Left kidney (tissue), 2 donors: ENCODE results near the gene SYNPO2. TPM values are rescaled to one million over a fixed set of nuclear protein-coding genes. Genes with fewer than 3 reads are reported as not detected.
"Not testable (repeated sequence)": the region's sequence is repeated elsewhere in the genome, so short reads cannot be mapped to it uniquely, and the experiment has no call there.

Experiments
- DNase-seq: peaks from one replicate; pipeline ENCODE4 v3.0.0-alpha.2; 2013
- polyA plus RNA-seq: library from polyadenylated mRNA; unstranded; fragments of 120-200 nt; gene quantifications from one replicate; pipeline ENCODE4 v1.2.1, GENCODE V29; 2013; ENCODE audit not compliant: insufficient read length

The SYNPO2 gene
- polyA plus RNA-seq, 1 donor = 14.3 TPM

- DNase-seq = no peak
These were observed 145.8 kb downstream of the SYNPO2 start for GRCh38 chr4:119034276-119035008.

DNA sequence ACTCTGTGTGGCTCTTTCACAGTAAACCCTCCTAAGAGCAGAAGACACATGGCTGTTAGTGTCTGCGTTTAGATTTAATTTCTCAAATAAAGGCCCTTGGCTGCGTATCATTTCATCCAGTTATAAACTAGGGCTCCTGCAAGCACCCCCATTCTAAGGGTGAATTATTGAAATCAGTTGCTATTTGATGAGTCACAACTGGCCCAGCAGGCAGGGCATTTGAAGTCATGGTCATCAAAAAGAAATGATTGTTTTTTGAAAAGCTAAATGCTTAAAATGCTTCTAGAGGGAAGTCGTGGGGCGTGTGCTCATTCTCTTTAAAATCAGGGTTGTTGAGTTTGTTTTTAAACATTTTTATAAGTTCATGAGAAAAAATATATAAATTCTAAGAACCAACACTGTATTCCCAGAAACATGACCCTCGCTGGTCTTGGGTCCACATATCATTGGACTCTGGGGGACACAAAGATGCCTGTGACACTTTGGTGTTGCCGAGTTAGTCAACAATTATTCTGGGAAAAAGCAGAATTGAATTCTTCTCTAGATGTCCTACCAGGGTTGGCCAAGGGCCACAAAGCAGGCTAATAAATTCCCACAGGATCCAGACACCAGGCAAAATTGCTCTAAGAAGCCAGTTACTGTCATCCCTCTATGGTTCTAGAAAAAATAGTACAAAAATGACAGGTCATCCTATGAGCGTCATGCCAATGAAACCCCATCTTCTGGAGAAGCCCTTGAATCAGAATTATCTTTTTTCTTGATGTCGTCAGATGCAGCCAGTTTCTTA lies 147.5 kb downstream of the SYNPO2 start:
- DNase-seq = no peak

GRCh38 chr4:119037709-119038108 lies 149.1 kb downstream of the SYNPO2 start:
- DNase-seq = no peak

DNA sequence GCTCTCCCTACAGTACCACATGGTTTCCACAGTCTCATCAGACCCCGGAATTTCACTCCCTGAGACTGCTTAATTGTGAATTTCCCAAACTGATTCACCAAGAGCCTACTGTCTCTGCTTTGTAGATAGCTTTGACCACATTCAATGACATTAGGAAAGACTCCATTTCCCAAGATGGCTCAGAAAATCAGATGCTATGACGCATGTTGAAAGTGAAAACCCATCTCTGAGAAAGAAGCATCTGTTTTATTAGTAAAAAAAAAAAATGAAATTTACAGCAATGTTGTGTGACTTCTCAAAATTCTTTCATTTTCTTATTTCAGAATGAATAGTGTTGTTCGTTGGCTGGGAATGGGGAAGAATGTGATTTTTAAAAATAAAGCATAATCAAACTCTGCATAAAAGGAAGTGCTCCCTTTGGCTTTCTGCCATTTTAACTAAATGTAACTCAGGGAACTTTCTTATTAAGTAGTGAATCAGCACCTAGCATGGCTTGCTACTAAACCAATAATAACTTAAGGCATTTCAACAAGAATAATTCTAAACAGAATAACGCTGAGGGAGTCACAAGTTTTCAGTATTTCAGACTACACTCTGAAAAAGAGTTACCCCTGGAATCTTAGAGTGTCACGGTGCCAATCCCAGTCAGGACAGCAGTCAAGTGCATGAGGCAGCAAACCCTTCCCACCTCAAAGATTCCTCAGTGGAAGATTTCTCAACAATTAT lies 149.6 kb downstream of the SYNPO2 start:
- no peak for DNase-seq

- no peak for DNase-seq
These were observed 150.5 kb downstream of the SYNPO2 start for GRCh38 chr4:119039160-119039559.

DNA sequence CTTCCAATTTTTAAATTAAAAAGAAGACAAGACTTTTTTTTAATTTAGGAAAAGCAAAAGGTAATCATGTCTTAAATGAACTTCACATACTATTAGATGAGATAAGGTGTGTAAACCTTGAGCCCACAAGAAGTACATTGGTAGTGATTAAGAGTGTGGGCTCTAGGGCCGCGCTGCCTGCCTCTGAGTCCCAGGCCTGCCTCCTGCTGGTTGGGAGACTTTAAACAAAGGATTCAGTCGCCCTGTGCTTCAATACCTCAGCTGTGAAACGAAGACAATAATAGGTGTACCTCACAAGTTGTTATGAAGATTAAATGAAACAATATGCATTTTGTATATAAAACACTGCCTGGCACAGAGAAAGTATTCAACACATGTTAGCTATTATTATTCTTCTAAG lies 151.1 kb downstream of the SYNPO2 start:
- DNase-seq = no peak

DNA sequence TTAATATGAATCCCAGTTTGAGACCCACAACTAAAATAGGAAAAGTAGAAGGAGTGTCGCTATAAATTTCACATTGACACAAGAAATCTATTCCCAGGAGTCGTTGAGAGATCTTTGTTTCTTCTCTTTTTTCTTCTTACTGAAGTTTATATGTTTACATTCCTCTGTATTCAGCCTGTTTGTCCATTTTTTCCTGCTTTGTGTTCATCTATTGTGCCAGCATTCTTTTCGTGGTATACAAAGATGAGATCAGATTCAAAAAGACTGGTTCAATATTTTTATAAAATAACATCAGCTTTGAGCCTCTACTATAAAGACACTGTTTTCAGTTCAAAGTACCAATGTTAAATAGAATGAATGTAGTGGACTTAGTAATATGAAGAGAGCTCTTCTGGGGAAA lies 151.6 kb downstream of the SYNPO2 start:
- DNase-seq = no peak

GRCh38 chr4:119040694-119041185 lies 152.1 kb downstream of the SYNPO2 start:
- DNase-seq = no peak

GRCh38 chr4:119041396-119041795 lies 152.7 kb downstream of the SYNPO2 start:
- DNase-seq = no peak

- peak; percentile 84 for DNase-seq
These were observed 153.4 kb downstream of the SYNPO2 start for GRCh38 chr4:119041951-119042560.

DNA sequence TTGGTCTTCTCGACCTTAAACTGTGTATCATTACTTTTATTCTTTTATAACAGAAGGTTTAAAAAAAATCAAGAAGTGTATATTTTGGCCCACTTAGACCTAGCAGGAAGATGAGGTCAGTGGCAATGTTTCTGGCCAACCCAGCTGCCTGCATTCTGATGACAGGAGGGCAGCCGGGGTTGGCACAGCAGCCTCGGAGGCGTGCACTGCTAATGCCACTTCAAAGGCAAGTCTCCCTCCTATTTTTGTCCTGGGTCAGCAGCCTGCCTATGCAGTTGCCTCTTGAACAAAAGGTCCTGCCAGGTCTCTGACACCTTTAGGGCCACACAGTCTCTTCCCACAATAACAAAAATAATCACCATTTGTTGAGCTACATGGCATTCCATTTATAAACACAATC lies 157.6 kb downstream of the SYNPO2 start:
- DNase-seq = no peak

DNA sequence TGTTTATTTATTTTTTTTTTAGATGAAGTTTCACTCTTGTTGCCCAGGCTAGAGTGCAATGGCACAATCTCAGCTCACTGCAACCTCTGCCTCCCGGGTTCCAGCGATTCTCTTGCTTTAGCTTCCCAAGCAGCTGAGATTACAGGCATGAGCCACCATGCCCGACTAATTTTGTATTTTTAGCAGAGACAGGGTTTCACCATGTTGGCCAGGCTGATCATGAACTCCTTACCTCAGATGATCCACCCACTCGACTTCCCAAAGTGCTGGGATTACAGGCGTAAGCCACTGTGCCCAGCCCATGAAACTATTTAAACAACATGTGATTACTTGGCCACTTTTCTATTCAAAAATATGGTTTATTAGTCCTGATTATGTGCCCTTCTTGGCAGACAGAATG lies 158.4 kb downstream of the SYNPO2 start:
- DNase-seq = not testable (repeated sequence)

- DNase-seq = no peak
These were observed 159.8 kb downstream of the SYNPO2 start for GRCh38 chr4:119048446-119048845.

DNA sequence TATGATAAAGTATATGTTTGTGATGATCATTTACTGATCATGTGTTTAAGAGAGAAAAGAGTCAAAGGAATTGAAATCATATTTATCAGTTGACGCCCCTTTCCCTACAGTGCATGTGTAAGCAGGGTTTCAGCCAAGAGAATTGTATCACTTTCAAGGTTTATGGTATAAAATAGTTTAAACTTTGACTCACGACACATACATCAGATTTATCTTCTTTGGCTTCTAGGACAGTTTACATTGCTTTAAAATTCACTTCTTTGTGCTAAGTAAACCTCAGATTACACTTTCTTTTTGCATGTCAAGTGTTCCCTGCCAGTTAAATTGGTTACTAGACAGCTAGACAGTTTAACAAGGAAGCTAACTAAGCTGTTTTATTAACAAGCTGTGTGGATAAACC lies 160.7 kb downstream of the SYNPO2 start:
- no peak for DNase-seq

DNA sequence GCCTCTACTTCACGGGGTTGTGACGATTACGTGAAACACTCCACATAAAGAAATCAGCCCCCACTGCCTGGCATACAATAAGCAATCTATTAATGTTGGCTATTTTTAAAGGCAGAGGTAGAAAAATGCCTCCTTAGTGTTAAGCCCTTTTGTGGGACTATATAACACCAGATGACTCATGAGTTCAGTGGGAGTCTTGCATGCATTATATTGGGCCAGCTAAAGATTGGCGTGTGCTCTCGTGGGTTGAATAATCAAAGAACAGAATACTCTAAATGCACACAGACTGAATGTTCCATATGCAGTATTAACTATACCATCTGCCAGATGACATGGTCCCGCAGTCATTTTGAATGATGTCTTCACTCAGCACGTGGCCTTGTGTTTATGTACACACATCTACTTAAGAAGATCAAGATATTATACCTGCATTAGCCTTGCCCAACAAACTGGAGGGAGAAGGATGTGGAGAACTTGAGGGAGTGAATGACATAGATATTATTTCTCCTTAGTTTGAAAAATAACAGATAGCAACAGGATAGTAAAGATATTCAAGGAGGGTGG lies 162.0 kb downstream of the SYNPO2 start:
- DNase-seq = no peak

DNA sequence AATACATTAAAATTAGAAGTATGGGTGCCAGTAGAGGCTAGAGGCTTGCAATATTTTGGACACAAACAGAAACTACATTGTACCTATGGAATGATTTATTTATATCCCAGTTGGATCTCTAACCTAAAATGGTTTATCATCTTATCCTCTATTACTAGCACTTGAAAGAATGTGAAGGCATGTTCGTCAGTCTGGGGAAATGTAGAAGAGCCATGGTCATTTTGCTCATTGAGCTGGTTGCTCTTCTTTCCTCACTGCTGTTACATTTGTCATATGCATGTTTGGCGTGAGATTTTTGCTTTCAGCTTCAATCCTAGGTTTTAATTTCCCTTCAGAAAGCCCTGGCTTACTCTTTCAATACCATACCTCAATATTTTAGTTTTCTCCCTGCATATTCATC lies 164.6 kb downstream of the SYNPO2 start:
- DNase-seq = no peak

GRCh38 chr4:119053997-119054396 lies 165.3 kb downstream of the SYNPO2 start:
- no peak for DNase-seq

GRCh38 chr4:119057417-119057816 lies 168.8 kb downstream of the SYNPO2 start:
- DNase-seq = no peak

- no peak for DNase-seq
These were observed 170.6 kb downstream of the SYNPO2 start for GRCh38 chr4:119059221-119059620.

GRCh38 chr4:119067125-119067524 lies 178.5 kb downstream of the SYNPO2 start:
- DNase-seq = not testable (repeated sequence)

- not testable (repeated sequence) for DNase-seq
These were observed 179.2 kb downstream of the SYNPO2 start for GRCh38 chr4:119067670-119068360.
